COR-L47 (cell line): ENCODE data around the gene MOV10L1.
A peak's percentile ranks its signal among the peaks of the same experiment; 100 is the strongest.

Experiments
- DNase-seq: peaks from one replicate; lab custom pipeline; 2025; lab: John Stamatoyannopoulos, UW

Gene MOV10L1

GRCh38 chr22:50188356-50188755 is 98.5 kb downstream of the MOV10L1 start:
- DNase-seq = no peak

DNA sequence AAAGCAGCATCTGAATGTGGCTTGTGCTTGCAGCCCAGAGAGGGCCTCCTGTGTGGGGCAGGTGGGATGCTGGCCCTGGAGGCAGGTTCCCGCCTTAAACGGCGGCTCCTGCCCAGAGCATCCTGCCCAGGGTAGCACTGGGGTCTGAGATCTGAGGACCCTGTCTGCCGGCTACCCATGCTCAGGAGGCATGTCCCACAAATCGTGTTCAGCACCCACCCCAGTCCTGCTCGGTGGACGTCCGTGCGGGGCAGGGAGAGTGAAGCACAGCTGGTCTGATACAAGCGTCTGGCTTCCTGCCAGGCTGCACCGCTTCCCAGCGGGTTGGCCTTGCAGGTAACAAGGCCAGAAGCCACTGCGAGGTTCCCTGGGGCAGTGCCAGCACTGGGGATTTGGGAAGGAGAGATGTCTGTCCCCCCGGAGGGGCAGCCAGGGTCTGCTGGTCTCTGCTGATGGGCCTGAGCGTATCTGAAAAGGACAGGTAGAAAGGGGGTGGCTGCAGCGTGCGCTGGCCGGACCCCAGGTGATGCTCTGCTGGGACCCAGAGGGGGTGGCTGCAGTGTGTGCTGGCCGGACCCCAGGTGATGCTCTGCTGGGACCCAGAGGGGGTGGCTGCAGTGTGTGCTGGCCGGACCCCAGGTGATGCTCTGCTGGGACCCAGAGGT is 99.5 kb downstream of the MOV10L1 start:
- peak; percentile 54 for DNase-seq

GRCh38 chr22:50189849-50190181 is 100.0 kb downstream of the MOV10L1 start:
- DNase-seq = no peak

DNA sequence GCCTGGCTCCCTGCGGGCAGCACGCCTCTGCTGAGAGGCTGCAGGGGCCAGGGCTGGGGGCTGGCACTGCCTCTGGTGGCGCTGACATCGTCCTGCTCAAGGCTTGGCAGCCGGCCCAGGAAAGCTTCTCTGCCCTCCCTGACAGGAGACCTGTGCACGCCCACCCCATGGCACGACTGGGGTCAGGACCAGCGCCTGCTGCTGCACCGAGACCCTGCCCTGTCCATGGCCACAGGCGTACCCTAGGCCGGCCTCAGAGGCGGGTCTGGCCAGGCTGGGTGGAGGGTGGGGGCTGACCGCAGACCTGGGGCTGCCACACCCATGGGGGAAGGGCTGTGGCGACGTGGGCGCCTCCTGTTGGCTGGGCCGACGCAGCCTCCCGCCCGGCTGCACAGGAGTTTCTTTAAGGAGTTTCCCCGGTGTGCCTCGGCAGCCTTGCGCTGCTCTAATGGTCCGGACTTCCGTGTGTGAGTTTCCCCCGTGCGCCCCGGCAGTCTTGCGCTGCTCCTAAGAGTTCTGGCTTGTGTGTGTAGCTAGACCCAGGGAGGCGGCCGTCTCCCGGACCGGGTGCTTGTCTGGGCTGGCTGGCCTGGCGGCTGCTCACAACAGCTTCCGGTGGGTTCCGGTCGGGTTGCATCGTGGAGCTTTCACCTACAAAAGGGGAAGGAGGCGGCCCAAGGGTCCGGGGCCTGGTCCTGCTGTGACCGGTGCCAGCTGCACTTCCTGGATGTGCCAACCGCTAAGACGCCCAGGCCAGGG is 100.6 kb downstream of the MOV10L1 start:
- DNase-seq = peak; percentile 49

DNA sequence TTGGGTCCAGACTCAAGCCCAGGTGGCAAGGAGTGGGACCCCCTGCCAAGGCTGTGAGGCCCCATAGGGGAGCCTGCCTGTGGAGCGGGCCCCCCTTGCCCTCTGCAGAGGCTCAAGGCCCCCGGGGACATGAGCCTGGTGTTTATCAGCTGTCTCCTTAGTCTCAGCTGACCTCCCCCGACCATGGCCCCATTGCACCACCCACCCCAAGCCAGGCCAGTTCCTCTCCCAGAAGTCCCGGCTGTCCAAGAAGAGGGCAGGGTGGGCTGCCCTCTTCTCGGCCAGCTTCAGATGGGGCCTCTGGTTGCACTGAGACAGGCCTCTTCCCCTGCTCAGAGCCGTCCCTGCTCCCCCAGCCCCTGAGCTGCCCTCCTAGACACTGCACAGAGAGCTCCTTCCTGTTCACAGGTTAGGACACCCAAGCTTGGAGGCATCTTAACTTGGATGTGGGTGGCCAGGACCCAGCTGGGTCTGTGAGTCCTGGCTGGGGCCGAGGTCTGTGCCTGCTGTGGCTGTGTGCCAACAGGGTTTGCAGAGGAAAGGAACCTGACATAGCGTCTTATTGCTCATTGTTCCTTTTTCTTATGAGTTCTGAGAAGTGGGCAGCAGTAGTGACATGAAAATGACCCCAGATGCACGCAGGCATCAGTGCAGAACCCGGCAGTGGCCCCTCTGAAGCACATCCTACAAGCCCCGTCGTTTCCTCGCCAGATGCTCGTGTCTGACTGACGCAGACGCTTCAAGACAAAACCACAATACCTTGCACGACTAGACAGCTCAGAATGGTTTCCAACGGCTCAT is 101.3 kb downstream of the MOV10L1 start:
- no peak for DNase-seq

DNA sequence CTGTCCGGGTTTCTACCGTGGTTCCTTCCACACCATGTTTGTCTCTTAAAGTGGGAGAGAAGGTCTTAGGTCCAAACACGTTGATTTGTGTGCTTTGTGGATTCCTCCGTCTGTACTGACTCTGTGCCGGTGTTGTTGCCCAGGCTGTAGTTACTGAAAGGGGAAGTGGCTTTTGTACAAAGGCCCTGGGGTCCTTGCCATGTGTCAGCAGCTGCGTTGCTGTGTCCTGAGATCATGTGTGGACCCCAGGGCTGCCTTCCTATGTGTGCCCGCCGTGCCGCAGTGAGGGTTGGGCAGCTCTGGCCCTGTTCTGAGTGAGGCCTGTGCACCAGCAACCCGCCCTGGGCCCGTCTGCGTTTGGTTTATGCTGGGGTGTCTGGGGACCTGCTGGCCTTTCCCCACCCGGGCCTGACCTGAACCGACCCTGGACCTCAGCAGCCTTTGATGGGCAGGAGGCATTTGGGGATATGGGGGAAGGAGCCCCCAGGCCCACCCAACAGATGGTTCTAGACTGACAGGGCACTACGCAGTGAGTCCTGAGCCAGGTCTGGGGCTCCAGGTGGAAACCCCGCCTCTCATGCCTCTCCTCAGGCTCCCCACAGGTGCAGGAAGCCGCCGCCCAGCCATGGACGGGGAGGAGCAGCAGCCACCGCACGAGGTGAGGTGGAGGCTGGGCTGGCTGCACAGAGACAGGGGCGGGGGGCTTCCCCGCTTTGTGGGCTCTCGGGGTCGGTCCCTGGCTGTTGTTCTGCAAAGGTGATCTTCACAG is 102.8 kb downstream of the MOV10L1 start:
- no peak for DNase-seq

- DNase-seq = no peak
Observed at GRCh38 chr22:50193621-50194020, 103.8 kb downstream of the MOV10L1 start.

DNA sequence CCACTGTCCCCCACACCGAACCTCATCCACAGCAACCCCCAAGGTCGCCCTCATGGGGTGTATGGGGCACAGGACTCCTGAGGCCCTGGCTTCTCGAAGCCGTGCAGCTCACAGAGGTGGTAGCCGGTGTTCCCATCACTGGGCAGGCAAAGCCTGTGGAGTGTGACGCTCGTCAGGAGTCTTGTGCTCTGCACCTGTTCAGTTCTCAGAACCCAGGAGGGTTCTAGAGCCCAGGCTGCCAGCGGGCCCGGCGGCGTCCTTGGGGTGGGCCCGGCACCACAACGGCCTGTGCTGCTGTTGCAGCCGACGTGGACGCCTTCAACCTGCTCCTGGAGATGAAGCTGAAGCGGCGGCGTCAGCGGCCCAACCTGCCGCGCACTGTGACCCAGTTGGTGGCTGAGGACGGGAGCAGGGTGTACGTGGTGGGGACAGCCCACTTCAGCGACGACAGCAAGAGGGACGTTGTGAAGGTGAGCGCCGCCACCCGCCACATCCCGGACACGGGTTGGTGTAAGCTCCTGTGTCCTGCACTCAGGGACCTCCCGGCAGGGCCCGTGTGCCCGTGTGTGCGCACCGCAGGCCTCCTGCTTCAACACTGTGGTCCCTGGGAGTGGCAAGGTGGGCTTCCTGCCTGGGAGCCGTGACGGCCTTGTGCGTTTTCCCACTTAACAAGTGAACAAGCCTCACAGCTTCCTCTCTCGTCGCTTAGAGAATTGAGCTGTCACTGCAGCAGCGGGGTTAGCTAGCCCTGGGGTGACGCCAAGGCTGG is 104.4 kb downstream of the MOV10L1 start:
- DNase-seq = no peak

- DNase-seq = no peak
Observed at GRCh38 chr22:50196256-50196655, 106.5 kb downstream of the MOV10L1 start.

GRCh38 chr22:50197000-50197800 is 107.4 kb downstream of the MOV10L1 start:
- DNase-seq = no peak

DNA sequence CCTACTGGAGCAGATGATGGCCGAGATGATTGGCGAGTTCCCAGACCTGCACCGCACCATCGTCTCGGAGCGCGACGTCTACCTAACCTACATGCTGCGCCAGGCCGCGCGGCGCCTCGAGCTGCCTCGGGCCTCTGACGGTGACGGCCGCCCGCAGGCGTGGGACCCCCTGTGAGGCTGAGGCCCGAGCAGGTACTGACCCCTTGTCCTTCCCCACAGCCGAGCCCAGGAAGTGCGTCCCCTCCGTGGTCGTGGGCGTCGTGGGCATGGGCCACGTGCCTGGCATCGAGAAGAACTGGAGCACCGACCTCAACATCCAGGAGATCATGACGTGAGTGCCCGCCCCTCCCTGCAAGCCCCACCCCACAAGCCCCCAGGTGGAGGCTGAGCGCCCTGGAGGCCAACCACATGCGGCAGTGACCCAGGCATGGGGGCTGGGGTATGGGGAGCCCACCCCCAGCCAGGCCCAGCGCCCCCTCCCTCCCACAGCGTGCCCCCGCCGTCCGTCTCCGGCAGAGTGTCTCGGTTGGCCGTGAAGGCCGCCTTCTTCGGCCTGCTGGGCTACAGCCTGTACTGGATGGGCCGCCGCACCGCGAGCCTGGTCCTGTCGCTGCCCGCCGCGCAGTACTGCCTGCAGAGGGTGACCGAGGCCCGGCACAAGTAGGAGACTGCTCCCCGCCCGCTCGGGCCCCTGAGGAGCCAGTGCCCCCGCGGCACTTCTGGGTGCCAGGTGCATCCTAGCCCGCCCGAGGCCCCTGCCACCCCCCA is 108.2 kb downstream of the MOV10L1 start:
- DNase-seq = no peak

DNA sequence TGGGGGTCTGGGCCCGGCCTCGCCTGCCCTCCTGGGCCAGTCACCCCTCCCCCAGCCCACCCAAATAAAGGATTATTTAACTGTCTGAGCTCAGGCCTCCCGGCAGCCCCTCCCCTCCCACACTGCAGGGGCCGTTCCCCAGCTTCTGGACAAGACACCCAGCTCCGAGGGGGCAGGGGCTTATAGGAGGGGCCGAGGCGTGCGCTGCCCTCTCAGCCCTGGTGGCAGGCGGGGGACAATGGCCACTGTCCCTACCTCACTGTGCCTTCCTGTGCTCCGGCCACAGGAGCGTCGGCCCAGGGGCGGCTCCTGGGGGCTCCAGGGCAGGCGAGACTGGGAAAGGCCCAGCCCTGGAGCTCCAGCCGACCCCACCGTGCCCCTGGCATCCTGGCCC is 108.8 kb downstream of the MOV10L1 start:
- no peak for DNase-seq

- DNase-seq = no peak
Observed at GRCh38 chr22:50199251-50199721, 109.5 kb downstream of the MOV10L1 start.

- DNase-seq = no peak
Observed at GRCh38 chr22:50199829-50200460, 110.1 kb downstream of the MOV10L1 start.

DNA sequence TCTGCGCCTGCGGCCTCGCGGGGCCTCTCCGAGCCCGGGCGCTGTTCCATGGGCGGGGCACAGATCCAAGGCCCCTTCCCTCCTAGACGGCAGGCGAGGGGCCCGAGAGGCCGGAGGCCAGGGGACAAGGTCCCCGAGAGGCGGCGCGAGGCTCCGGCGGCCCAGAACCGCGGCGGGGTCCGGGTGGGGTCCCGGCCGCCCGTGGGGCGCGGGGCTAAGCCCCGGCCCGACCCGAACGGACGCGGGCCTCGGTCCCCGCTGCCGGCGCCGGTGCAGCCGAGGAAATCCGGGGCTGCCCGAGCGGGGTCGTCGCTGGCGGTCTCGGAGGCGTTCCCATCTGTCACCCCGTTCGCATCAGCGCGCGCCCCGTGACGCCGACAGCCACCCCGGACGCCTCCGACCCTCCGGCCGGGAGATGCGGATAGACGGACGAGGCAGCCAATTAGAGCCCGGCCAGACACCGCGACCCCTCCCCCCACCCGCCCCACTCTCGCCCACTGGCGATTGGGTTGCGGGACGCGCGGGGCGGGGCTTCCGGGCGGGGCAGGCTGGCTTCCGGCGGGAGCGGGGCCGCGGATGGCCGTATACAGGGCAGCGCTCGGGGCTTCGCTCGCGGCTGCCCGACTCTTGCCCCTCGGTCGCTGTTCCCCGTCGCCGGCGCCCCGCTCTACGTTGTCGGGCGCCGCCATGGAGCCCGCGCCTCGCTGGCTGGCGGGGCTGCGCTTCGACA is 110.8 kb downstream of the MOV10L1 start, which contains the start of gene SELENOO:
TSS of gene SELENOO (plus strand) at position 551 of the 730 bp plus-strand sequence. CDS start at position 577, 26 bp downstream.
- peak; percentile 88 for DNase-seq

DNA sequence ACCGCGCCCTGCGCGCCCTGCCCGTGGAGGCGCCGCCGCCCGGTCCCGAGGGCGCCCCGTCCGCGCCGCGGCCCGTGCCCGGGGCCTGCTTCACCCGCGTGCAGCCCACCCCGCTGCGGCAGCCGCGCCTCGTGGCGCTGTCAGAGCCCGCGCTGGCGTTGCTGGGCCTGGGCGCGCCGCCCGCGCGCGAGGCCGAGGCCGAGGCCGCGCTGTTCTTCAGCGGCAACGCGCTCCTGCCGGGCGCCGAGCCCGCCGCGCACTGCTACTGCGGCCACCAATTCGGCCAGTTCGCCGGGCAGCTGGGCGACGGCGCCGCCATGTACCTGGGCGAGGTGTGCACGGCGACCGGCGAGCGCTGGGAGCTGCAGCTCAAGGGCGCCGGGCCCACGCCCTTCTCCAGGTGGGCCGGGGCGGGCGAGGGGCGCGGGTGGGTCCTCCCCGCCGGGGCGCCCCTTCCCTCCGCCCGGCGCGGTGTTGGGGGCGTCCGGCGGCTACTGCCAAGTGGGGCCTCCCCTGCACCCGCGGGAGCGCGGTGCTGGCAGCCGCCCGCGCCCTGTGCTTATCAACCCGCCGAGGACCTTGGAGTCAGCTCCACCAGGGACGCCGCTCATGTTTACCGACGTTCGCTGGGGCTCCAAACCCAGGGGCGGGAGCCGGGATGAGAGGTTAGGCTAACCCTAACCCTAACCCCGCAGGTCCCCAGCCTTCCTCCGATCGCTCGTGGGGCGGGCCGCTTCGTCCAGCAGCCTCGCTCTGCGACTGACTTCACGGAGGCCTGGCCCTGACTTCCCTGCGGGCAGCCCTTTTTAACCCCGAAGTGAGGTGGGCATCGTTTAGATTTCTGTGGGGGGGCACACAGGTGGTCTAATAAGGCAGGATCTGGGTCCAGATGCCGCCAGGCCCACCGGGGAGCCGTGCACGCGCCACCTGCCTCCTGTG is 111.7 kb downstream of the MOV10L1 start:
- DNase-seq = no peak

GRCh38 chr22:50202130-50202666 is 112.4 kb downstream of the MOV10L1 start:
- DNase-seq = no peak
